ENCODE measurements around the gene DAPK1.

Gene DAPK1

DNA sequence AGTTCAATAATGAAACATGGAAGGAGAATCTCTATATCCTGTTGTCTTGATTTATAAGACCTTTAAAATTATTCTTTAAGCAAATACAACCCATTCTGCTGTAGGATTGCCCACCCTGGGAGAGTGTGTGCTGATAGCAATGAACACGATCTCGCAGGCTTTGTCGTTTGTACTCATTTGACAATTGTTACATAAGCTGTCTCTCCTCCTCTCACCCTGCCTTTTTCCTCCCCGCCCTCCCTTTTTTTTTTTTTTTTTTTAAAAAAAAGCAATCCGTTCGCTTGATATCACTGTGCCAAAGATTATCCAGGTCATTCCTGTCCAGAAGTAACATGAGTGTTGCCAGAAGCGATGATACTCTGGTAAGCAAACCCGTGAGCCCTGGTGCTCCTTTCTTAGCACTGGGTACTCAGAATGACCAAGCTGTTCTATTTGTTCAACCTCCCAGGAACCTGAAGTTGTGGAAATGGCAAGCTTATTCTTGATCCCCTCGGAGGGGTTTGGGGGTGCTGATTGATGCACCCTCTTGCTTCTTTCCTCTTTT, 145.5 kb downstream of the DAPK1 start:
- no peaks in the 10 kb centered on the region for H3K36me3 ChIP-seq (replicated peaks; ENCODE audit: low read depth, low read length)
- no peaks in the 10 kb centered on the region for H3K9me3 ChIP-seq (ENCODE audit: insufficient read depth, low read length)
- H2AFZ ChIP-seq (ENCODE audit: low read depth, low read length) = no peak overlapping the region
- no peak overlapping the region for H3K4me2 ChIP-seq (ENCODE audit: low read length)
- no peak overlapping the region for H3K27ac ChIP-seq (ENCODE audit: low read length)
- no peak overlapping the region for H3K4me3 ChIP-seq (ENCODE audit: low read length)
- TF ChIP-seq EZH2phosphoT487 (IDR thresholded peaks at IDR 0.05; ENCODE audit: low read depth) (no peak), CTCF (IDR thresholded peaks at IDR 0.05; ENCODE audit: low read depth, low read length) (no peak)
- no peaks in the 10 kb centered on the region for H3K4me1 ChIP-seq (ENCODE audit: low read length)
- no peaks in the 10 kb centered on the region for H4K20me1 ChIP-seq (ENCODE audit: insufficient read depth, low read length)
- H3K79me2 ChIP-seq (ENCODE audit: low read length) = no peaks in the 10 kb centered on the region
- H3K9ac ChIP-seq (ENCODE audit: low read length) = no peak overlapping the region
- no peaks in the 10 kb centered on the region for H3K27me3 ChIP-seq (ENCODE audit: low read depth, low read length)

DNA sequence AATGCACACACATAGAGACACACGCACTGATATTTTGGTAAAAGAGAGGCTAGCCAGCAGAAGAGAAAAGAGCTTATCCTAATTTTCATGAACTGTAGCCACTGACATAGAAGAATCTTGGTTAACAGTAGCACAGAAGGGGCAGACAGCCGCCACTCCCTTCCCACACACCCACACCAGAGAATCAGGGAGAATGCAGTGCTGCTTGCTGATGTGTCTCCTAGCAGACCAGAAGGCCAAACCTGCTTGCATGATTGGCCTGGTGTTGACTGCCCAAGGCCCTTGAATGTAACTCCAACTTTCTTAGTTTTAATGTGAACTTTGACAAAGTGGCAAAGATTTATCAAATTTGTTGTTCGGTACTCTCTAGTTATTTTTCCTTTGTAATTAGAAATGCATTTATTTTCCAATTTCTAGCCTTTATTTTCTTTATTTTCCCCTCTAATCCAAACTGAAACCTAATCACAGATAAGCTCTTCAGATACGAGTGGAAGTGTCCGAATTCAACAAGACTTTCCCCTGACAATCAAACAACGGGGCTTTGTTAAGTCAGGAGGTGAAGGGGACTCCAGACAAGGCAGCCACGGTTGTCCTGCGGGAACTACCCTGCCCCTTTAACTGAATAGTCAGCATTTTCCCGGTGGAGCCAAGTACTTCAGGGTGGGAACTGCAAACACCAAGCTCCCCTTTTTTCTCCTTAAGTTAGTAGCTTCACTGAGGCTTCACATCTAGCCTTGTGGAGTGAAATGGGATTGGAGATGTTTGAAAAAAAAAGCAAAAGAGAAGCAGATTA, 146.3 kb downstream of the DAPK1 start:
- Histone ChIP-seq H3K36me3 (replicated peaks; ENCODE audit: low read depth, low read length) (no peaks in the 10 kb centered on the region), H3K79me2 (ENCODE audit: low read length) (no peaks in the 10 kb centered on the region), H3K4me2 (ENCODE audit: low read length) (no peak overlapping the region), H3K9me3 (ENCODE audit: insufficient read depth, low read length) (no peaks in the 10 kb centered on the region), H3K9ac (ENCODE audit: low read length) (no peak overlapping the region), H2AFZ (ENCODE audit: low read depth, low read length) (no peak overlapping the region), H3K27me3 (ENCODE audit: low read depth, low read length) (no peaks in the 10 kb centered on the region), H3K4me3 (ENCODE audit: low read length) (no peak overlapping the region), H4K20me1 (ENCODE audit: insufficient read depth, low read length) (no peaks in the 10 kb centered on the region), H3K4me1 (ENCODE audit: low read length) (no peaks in the 10 kb centered on the region), H3K27ac (ENCODE audit: low read length) (no peak overlapping the region)
- TF ChIP-seq EZH2phosphoT487 (IDR thresholded peaks at IDR 0.05; ENCODE audit: low read depth) (no peak), CTCF (IDR thresholded peaks at IDR 0.05; ENCODE audit: low read depth, low read length) (no peak)

DNA sequence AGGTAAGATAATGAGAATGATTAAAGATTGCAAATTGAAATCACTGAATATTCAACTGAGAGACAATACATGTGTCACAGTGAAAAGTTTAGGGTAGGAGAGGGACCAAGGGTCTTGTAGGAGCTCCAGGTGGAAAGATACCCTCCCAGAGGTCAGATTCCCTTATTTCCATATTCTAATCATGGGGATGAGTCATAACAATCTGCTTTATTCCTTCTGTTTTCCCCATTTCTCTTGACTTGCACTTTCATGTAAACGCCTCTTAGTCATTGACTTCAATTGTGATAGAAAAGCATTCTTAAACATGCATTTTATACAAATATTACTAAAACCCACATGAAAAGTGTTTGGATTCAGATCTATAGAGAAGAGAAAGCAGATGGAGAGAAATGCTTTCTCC, 147.0 kb downstream of the DAPK1 start:
- no peak overlapping the region for H3K4me3 ChIP-seq (ENCODE audit: low read length)
- no peak overlapping the region for H3K4me2 ChIP-seq (ENCODE audit: low read length)
- no peaks in the 10 kb centered on the region for H3K27me3 ChIP-seq (ENCODE audit: low read depth, low read length)
- no peak overlapping the region for H3K27ac ChIP-seq (ENCODE audit: low read length)
- no peaks in the 10 kb centered on the region for H4K20me1 ChIP-seq (ENCODE audit: insufficient read depth, low read length)
- no peak for TF ChIP-seq CTCF (IDR thresholded peaks at IDR 0.05; ENCODE audit: low read depth, low read length)
- no peak for TF ChIP-seq EZH2phosphoT487 (IDR thresholded peaks at IDR 0.05; ENCODE audit: low read depth)
- H3K9ac ChIP-seq (ENCODE audit: low read length) = no peak overlapping the region
- H2AFZ ChIP-seq (ENCODE audit: low read depth, low read length) = no peak overlapping the region
- H3K79me2 ChIP-seq (ENCODE audit: low read length) = no peaks in the 10 kb centered on the region
- H3K4me1 ChIP-seq (ENCODE audit: low read length) = no peaks in the 10 kb centered on the region
- no peaks in the 10 kb centered on the region for H3K9me3 ChIP-seq (ENCODE audit: insufficient read depth, low read length)
- no peaks in the 10 kb centered on the region for H3K36me3 ChIP-seq (replicated peaks; ENCODE audit: low read depth, low read length)

DNA sequence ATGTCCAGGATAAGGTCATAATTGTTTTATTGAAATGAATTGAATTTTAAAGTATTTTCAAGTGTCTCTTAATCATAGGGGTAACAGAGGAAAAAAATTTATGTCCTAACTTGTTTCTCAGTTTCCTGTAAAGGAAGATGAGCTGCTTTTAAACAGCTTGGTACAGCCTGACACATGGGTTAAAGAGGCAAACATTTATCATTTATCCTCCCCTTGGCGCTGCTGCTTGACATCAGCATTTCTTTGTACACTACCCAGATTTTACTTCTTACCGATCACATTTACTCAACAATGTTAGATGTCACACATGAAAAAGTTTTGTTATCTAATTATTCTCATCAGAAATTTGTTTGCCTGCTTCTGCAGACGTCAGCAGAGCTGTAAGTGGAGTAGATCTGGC, 148.9 kb downstream of the DAPK1 start:
- H4K20me1 ChIP-seq (ENCODE audit: insufficient read depth, low read length) = no peaks in the 10 kb centered on the region
- H3K36me3 ChIP-seq (replicated peaks; ENCODE audit: low read depth, low read length) = no peaks in the 10 kb centered on the region
- no peak overlapping the region for H3K9ac ChIP-seq (ENCODE audit: low read length)
- TF ChIP-seq CTCF (IDR thresholded peaks at IDR 0.05; ENCODE audit: low read depth, low read length) = no peak
- no peak overlapping the region for H3K4me3 ChIP-seq (ENCODE audit: low read length)
- no peaks in the 10 kb centered on the region for H3K4me1 ChIP-seq (ENCODE audit: low read length)
- H2AFZ ChIP-seq (ENCODE audit: low read depth, low read length) = no peak overlapping the region
- H3K9me3 ChIP-seq (ENCODE audit: insufficient read depth, low read length) = no peaks in the 10 kb centered on the region
- H3K27me3 ChIP-seq (ENCODE audit: low read depth, low read length) = no peaks in the 10 kb centered on the region
- H3K4me2 ChIP-seq (ENCODE audit: low read length) = no peak overlapping the region
- no peak overlapping the region for H3K27ac ChIP-seq (ENCODE audit: low read length)
- H3K79me2 ChIP-seq (ENCODE audit: low read length) = no peaks in the 10 kb centered on the region
